BJ (cell line): ENCODE results near the gene NCAPH2. TPM values are rescaled to one million over a fixed set of nuclear protein-coding genes. Genes with fewer than 3 reads are reported as not detected.

Experiments used
- CTCF ChIA-PET: fragments of 350-600 bp; formaldehyde crosslinking; extraction: SDS; loops from one replicate; lab custom pipeline; 2021; ENCODE audit warnings: antibody characterized with exemption, inconsistent platforms; lab: Yijun Ruan, JAX
- POLR2A ChIA-PET: fragments of 300-600 bp; sonication (Branson Sonifier 250); formaldehyde crosslinking; extraction: SDS; loops from one replicate; lab custom pipeline; 2021; ENCODE audit warnings: antibody characterized with exemption; lab: Charles Lee
- DNase-seq: peaks from one replicate; pipeline ENCODE4 v3.0.0-alpha.2; 2011; ENCODE audit warnings: low read depth
- H3K27me3 ChIP-seq: 2 replicates; pipeline ENCODE4 v1.6.0; 2011; ENCODE audit warnings: low read length; ENCODE audit not compliant: control insufficient read depth, insufficient read depth
- H3K36me3 ChIP-seq: 2 replicates; pipeline ENCODE4 v1.5.1; 2011; ENCODE audit warnings: low read length; ENCODE audit not compliant: control insufficient read depth, insufficient read depth
- H3K4me3 ChIP-seq: 2 replicates; pipeline ENCODE4 v1.5.1; 2011; ENCODE audit warnings: low read depth, mild to moderate bottlenecking, control low read depth, low read length
- CTCF ChIP-seq: IDR thresholded peaks from 2 replicates; pipeline ENCODE4 v1.5.1; 2011; ENCODE audit warnings: low read depth, mild to moderate bottlenecking, control low read depth, inconsistent platforms, low read length, moderate library complexity; ENCODE audit not compliant: insufficient read depth
- polyA plus RNA-seq: library from polyadenylated mRNA; depleted of rRNA; stranded (reverse); fragments of >200 nt; gene quantifications from 2 replicates; pipeline ENCODE4 v1.2.3, GENCODE V29; 2011

NCAPH2 gene
- polyA plus RNA-seq, 1 experiment = 31.7 TPM

- ChIA-PET CTCF (interaction anchor here (1.1 kb wide), 1 partner anchor 11 kb away, joined by 5 read pairs; no protein-coding TSS in a partner anchor), POLR2A (no interaction called here)
- no peak for DNase-seq
- peaks cover 8% of the 10 kb centered on the region; the same call in 1 of the 2 replicates for H3K36me3 ChIP-seq
- no peaks in the 10 kb centered on the region for H3K27me3 ChIP-seq
- TF ChIP-seq CTCF = no peak
- H3K4me3 ChIP-seq = no peak overlapping the region
These were observed 20.6 kb upstream of the NCAPH2 start for GRCh38 chr22:50487290-50488005.

GRCh38 chr22:50488006-50488677, 19.9 kb upstream of the NCAPH2 start:
- TF ChIP-seq CTCF = no peak
- CTCF ChIA-PET = no interaction called here

GRCh38 chr22:50488886-50489285, 19.1 kb upstream of the NCAPH2 start:
- CTCF ChIA-PET = no interaction called here
- no peak for TF ChIP-seq CTCF
- H3K36me3 ChIP-seq = no peaks in the 10 kb centered on the region; the same call in 1 of the 2 replicates
- H3K4me3 ChIP-seq = no peak overlapping the region
- POLR2A ChIA-PET = no interaction called here
- no peaks in the 10 kb centered on the region for H3K27me3 ChIP-seq
- DNase-seq = no peak

More at GRCh38 chr22:50488006-50488677, 19.9 kb upstream of the NCAPH2 start:
- POLR2A ChIA-PET = no interaction called here
- H3K36me3 ChIP-seq = peaks cover 3% of the 10 kb centered on the region; the same call in 1 of the 2 replicates
- H3K27me3 ChIP-seq = no peaks in the 10 kb centered on the region
- DNase-seq = no peak
- H3K4me3 ChIP-seq = no peak overlapping the region

GRCh38 chr22:50489363-50490243, 18.4 kb upstream of the NCAPH2 start:
- no peak for TF ChIP-seq CTCF
- POLR2A ChIA-PET = no interaction called here
- CTCF ChIA-PET = interaction anchor here (1.3 kb wide), 1 partner anchor 9 kb away, joined by 4 read pairs; no protein-coding TSS in a partner anchor
- Histone ChIP-seq H3K27me3 (no peaks in the 10 kb centered on the region), H3K36me3 (no peaks in the 10 kb centered on the region), H3K4me3 (no peak overlapping the region)
- DNase-seq = no peak
